Choroid plexus epithelial cell (primary cell): ENCODE measurements around the gene C15orf40.

Experiments
- DNase-seq: peaks from one replicate; pipeline ENCODE4 v3.0.0-alpha.2; 2010; ENCODE audit warnings: low read depth
- H3K4me3 ChIP-seq: 2 replicates; pipeline ENCODE4 v1.5.1; 2011; ENCODE audit warnings: low read depth, mild to moderate bottlenecking, control low read depth, low read length, moderate library complexity
- TF ChIP-seq, protein P1 (sequence below): conservative IDR thresholded peaks from 2 replicates; pipeline ENCODE4 v1.5.1; 2011; ENCODE audit warnings: low read depth, mild to moderate bottlenecking, control low read depth, inconsistent platforms, low read length, moderate library complexity

C15orf40 gene

GRCh38 chr15:82995938-82996337 lies 15.5 kb downstream of the C15orf40 start:
- no peak overlapping the region for H3K4me3 ChIP-seq
- no peak for DNase-seq
- TF ChIP-seq, protein P1, sequence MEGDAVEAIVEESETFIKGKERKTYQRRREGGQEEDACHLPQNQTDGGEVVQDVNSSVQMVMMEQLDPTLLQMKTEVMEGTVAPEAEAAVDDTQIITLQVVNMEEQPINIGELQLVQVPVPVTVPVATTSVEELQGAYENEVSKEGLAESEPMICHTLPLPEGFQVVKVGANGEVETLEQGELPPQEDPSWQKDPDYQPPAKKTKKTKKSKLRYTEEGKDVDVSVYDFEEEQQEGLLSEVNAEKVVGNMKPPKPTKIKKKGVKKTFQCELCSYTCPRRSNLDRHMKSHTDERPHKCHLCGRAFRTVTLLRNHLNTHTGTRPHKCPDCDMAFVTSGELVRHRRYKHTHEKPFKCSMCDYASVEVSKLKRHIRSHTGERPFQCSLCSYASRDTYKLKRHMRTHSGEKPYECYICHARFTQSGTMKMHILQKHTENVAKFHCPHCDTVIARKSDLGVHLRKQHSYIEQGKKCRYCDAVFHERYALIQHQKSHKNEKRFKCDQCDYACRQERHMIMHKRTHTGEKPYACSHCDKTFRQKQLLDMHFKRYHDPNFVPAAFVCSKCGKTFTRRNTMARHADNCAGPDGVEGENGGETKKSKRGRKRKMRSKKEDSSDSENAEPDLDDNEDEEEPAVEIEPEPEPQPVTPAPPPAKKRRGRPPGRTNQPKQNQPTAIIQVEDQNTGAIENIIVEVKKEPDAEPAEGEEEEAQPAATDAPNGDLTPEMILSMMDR: no peak

- no peak for DNase-seq
- TF ChIP-seq, protein P1: no peak
- no peak overlapping the region for H3K4me3 ChIP-seq
These were observed 16.4 kb downstream of the C15orf40 start for GRCh38 chr15:82995076-82995475.

DNA sequence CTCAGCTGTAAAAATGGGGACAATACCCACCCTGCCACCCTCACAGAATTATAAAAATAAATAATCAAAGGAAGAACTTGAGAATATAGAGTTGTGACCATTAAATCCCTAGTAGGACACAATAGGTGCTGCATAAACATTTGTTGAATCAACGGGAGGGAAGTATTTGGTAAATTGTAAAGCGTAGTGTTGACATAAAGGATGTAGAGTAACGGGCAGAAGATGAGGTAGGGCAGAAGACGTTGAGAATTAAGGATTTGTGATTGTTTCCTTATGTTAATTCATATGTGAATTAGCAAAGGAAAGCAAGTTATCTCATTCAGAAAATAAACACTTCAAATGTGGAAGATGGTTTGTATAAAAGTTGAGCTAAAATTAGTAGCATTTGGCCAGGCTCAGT lies 18.3 kb downstream of the C15orf40 start:
- TF ChIP-seq, protein P1: no peak
- DNase-seq: no peak
- H3K4me3 ChIP-seq: no peak overlapping the region

GRCh38 chr15:82992436-82992998 lies 18.9 kb downstream of the C15orf40 start:
- TF ChIP-seq, protein P1: no peak
- DNase-seq: no peak
- no peak overlapping the region for H3K4me3 ChIP-seq

- TF ChIP-seq, protein P1: no peak
- peak; percentile 32 for DNase-seq
- H3K4me3 ChIP-seq: peak overlapping the region; percentile 68
These were observed 25.0 kb downstream of the C15orf40 start for GRCh38 chr15:82986442-82986780.

- peak; percentile 97 for DNase-seq
- TF ChIP-seq, protein P1: no peak
- H3K4me3 ChIP-seq: peak within 1 kb of the TSS; percentile 68
These were observed 25.6 kb downstream of the C15orf40 start, which contains the start of gene RAMAC for GRCh38 chr15:82985688-82986441. Gene RAMAC (plus strand): TSS chr15:82986210. CDS start chr15:82989019, 2,809 bp downstream.

DNA sequence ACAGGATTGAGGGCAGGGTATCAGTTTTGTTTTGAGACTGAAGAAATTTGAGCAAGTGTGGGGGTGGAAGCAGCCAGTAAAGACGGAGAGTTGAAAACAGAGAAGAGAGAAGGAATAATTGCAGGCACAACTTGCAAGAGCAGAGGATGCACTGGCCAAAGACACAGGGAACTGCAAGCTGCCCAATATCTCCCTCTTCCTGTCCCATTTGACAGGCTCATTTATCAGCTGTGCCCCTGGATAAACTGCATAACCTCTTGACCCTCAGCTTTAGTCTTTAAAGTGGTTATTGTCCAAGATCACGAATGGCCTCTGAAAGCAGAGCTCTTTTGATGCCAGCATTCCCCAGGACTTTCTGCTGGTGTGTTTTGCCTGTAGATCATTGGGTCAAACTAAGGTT lies 30.5 kb downstream of the C15orf40 start:
- no peak overlapping the region for H3K4me3 ChIP-seq
- no peak for DNase-seq
- TF ChIP-seq, protein P1: no peak
